ENCODE measurements around the gene LRRC8E.

The LRRC8E gene

GRCh38 chr19:7918615-7919421, 30.5 kb downstream of the LRRC8E start:
- no peak for TF ChIP-seq GATA2 (IDR thresholded peaks at IDR 0.05; ENCODE audit: low read depth, low read length)

- TF ChIP-seq GATA3 (IDR thresholded peaks at IDR 0.05; ENCODE audit: low read depth, low read length): no peak
- TF ChIP-seq GATA2 (IDR thresholded peaks at IDR 0.05; ENCODE audit: low read depth, low read length): no peak
Observed at GRCh38 chr19:7919610-7920518, 31.6 kb downstream of the LRRC8E start, which contains the start of gene SNAPC2. Gene SNAPC2 (plus strand): TSS chr19:7920338. CDS start chr19:7920367, 29 bp downstream.

DNA sequence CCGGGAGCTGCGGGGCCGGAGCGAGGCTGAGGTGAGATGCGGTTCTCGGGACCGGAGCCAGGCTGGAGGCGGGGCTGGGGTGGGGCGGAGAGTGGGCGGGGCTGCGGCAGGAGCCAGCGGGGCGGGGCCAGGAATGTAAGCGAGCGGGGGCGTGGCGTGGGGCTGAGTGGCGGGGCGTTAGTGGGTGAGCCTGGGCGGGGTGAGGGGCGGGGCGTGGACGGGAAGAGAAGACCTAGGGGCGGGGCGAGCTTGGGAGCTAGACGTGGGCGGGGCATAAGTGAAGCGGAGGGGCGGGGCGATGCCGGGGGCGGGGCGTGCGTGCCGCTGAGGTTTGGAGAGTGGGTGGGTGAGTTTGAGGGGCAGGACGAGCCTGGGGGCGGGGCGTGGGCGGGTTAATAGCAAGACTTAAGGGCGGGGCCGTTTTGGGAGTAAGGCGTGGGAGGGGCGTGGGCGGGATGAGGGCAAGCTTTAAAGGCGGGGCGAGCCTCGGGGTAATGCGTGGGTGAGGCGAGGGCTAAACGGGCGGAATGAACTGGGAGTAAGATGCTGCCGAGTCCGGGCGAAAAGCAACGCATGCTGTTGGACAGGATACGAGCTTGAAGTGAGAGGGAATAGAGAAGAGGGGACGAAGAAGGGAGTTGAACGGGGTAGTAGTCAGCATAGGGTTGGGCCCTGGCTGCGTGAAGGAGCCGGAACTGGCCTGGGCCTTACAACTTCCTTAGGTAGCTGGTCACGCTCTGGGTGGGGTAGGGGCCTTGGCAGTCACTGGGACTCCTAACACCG, 32.4 kb downstream of the LRRC8E start:
- TF ChIP-seq GATA3 (IDR thresholded peaks at IDR 0.05; ENCODE audit: low read depth, low read length) (no peak), GATA2 (IDR thresholded peaks at IDR 0.05; ENCODE audit: low read depth, low read length) (no peak)

- TF ChIP-seq GATA3 (IDR thresholded peaks at IDR 0.05; ENCODE audit: low read depth, low read length) (no peak), GATA2 (IDR thresholded peaks at IDR 0.05; ENCODE audit: low read depth, low read length) (no peak)
Observed at GRCh38 chr19:7921302-7921966, 33.1 kb downstream of the LRRC8E start.

DNA sequence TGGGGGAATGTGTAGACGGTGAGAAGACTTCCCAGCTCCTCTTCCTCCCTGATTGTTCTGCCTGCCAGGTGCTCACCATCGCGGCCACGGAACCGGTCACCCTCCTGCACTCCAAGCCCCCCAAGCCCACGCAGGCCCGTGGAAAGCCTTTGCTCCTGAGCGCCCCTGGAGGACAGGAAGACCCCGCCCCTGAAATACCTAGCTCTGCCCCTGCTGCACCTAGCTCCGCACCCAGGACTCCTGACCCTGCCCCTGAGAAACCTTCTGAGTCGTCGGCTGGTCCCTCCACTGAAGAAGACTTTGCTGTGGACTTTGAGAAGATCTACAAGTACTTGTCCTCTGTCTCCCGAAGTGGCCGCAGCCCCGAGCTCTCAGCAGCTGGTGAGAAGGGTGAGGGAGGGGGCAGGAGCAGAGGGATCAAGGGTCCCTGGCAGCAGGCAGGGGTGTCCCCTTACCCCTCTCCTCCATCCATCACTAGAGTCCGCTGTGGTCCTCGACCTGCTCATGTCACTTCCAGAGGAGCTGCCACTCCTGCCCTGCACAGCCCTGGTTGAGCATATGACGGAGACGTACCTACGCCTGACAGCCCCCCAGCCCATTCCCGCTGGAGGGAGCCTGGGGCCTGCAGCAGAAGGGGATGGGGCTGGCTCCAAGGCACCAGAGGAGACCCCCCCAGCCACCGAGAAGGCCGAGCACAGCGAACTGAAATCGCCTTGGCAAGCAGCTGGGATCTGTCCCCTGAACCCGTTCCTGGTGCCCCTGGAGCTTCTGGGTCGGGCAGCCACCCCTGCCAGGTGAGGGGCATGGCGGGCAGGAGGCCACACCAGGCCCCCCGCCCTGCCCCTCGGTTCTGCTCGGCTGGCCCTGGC, 33.9 kb downstream of the LRRC8E start:
- TF ChIP-seq GATA2 (IDR thresholded peaks at IDR 0.05; ENCODE audit: low read depth, low read length): no peak
- no peak for TF ChIP-seq GATA3 (IDR thresholded peaks at IDR 0.05; ENCODE audit: low read depth, low read length)

DNA sequence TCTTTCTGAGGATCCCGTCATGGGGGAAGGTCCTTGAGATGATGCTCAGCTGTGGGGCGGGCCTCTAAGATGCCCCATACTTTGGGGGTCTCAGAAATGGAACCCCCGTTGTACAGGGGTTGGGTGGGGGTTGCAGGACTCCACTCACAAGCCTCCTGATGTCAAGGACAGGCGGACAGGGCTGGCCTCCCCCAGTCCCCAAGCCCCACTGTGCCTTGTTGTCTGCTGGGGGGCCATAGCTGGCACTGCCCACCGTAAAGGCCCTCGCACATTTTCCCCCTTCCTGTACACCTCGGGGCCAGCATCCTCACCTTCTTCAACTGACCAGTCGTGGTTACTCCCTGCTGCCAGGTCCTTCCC, 34.5 kb downstream of the LRRC8E start:
- no peak for TF ChIP-seq GATA3 (IDR thresholded peaks at IDR 0.05; ENCODE audit: low read depth, low read length)
- no peak for TF ChIP-seq GATA2 (IDR thresholded peaks at IDR 0.05; ENCODE audit: low read depth, low read length)

- TF ChIP-seq GATA3 (IDR thresholded peaks at IDR 0.05; ENCODE audit: low read depth, low read length): no peak
- TF ChIP-seq GATA2 (IDR thresholded peaks at IDR 0.05; ENCODE audit: low read depth, low read length): no peak
Observed at GRCh38 chr19:7923295-7924191, 35.2 kb downstream of the LRRC8E start.

DNA sequence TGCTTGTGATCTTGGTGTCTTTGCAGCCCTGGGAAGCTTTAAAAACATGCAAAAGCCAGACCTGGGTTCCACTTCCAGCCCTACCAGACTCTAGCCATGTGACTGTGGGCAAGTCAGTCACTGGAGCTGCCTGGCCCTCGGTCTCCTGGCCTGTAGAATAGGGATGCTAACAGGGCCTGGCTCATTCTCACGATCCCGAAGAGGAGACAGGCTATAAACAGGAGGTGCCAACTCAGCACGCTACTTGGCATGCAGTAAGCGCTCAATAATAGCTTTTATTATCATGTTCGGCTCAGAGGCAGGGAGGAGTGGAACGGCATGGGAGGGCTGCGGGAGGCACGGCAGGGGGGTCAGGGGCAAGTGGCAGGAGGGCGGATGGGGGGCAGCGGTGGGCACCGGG, 35.9 kb downstream of the LRRC8E start:
- no peak for TF ChIP-seq GATA2 (IDR thresholded peaks at IDR 0.05; ENCODE audit: low read depth, low read length)
- no peak for TF ChIP-seq GATA3 (IDR thresholded peaks at IDR 0.05; ENCODE audit: low read depth, low read length)

GRCh38 chr19:7924651-7925170, 36.4 kb downstream of the LRRC8E start:
- no peak for TF ChIP-seq GATA2 (IDR thresholded peaks at IDR 0.05; ENCODE audit: low read depth, low read length)
- no peak for TF ChIP-seq GATA3 (IDR thresholded peaks at IDR 0.05; ENCODE audit: low read depth, low read length)

DNA sequence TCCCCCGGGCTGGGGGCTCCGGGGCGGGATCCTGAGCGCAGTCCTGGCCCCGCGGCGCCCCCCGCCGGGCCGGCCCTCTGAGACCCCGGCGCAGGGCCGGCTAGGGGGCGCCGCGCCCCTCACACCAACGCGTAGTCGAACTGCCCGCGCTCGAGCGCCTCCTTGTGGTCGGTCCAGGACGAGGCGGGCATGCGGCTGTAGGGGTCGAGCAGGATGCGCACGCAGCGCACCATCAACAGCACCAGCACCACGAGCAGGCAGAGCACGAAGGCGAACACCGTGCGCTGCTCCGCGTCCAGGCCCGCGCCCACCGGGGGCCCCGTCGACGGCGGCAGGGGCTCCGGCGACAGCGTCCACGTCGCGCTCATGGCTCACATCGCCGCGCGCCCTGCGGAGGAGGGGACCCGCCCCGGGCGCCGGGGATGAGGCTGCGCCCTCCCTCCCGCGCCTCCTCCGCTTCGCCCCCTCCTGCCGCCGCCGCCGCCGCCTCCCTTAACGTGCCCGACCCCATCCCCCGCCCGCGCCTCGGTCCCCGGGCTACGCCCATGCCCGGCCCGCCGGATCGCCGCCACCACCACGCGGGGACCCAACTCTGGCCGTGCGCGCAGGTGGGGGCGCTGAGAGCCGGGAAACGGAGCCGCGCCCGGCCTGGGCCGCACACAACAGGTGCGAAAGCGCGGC, 37.0 kb downstream of the LRRC8E start:
- TF ChIP-seq GATA2 (IDR thresholded peaks at IDR 0.05; ENCODE audit: low read depth, low read length): no peak
- TF ChIP-seq GATA3 (IDR thresholded peaks at IDR 0.05; ENCODE audit: low read depth, low read length): no peak
